Sigmoid colon (tissue), 4 donors: ENCODE results near the gene JMY.

Experiments used
- POLR2A ChIP-seq, 2 donors: fragments of 450-650 bp; IDR thresholded peaks; one replicate each; pipeline ENCODE4 v1.6.1; 2016; ENCODE audit warnings: antibody characterized with exemption in 2 of 2, mild to moderate bottlenecking in 2 of 2, moderate library complexity in 2 of 2
- POLR2AphosphoS5 ChIP-seq, 4 donors: sonication (generic); formaldehyde crosslinking; IDR thresholded peaks; one replicate each; pipeline ENCODE4 v1.6.1; 2017; ENCODE audit warnings: antibody characterized with exemption in 4 of 4
- TF ChIP-seq, protein P1 (sequence below), 4 experiments: fragments of 450-650 bp in 3 of 4; fragments of 200-600 bp in 1 of 4; IDR thresholded peaks; one replicate each; pipeline ENCODE4 v1.5.1; 2016 to 2019; ENCODE audit warnings: antibody characterized with exemption in 4 of 4, mild to moderate bottlenecking in 3 of 4, moderate library complexity in 2 of 4

DNA sequence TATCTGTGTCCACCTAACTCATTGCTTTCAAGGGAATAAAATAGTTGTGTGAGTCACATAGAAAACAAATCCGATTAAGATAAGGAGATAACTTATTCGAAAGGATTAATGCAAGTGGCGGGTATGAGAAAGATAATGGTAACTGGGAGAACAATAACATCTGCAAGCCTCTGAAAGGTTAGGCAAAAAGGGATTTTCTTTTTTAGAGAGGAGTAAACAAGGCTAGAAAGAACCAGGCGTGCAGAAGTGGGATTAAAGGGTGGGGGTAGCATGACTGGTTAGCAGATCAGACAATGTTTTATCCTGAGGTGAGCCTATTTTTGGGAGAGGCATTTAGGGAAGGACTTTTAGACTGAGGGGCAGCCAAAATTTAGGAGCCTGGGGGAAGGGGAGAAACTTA is 34.7 kb upstream of the JMY start:
- TF ChIP-seq POLR2A (IDR thresholded peaks at IDR 0.05) (no peak), POLR2AphosphoS5 (IDR thresholded peaks at IDR 0.05) (no peak)
- TF ChIP-seq, protein P1, sequence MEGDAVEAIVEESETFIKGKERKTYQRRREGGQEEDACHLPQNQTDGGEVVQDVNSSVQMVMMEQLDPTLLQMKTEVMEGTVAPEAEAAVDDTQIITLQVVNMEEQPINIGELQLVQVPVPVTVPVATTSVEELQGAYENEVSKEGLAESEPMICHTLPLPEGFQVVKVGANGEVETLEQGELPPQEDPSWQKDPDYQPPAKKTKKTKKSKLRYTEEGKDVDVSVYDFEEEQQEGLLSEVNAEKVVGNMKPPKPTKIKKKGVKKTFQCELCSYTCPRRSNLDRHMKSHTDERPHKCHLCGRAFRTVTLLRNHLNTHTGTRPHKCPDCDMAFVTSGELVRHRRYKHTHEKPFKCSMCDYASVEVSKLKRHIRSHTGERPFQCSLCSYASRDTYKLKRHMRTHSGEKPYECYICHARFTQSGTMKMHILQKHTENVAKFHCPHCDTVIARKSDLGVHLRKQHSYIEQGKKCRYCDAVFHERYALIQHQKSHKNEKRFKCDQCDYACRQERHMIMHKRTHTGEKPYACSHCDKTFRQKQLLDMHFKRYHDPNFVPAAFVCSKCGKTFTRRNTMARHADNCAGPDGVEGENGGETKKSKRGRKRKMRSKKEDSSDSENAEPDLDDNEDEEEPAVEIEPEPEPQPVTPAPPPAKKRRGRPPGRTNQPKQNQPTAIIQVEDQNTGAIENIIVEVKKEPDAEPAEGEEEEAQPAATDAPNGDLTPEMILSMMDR (IDR thresholded peaks at IDR 0.05) = no peak
